ENCODE results near the gene CFAP46. TPM values are rescaled to one million over a fixed set of nuclear protein-coding genes. Genes with fewer than 3 reads are reported as not detected.

The CFAP46 gene
- total and polyA plus RNA-seq, 2 of the 8 experiments (the other 6 are each of a cell fraction or from before 2014, with no cell fraction given): 2.6 to 4.8 TPM

- H3K4me2 ChIP-seq (ENCODE audit: insufficient read depth in 1 of 2, low read depth in 2 of 2, low read length in 2 of 2): no peak overlapping the region
- H3K79me1 ChIP-seq (ENCODE audit: low read depth, low read length): no peaks in the 10 kb centered on the region
- H3K23me2 ChIP-seq (ENCODE audit: low read depth, low read length): no peaks in the 10 kb centered on the region
- no peak overlapping the region for H2AFZ ChIP-seq (ENCODE audit: low read length)
- H4K8ac ChIP-seq (ENCODE audit: extremely low read depth, insufficient read depth, low read length): no peak overlapping the region; the same call in 1 of the 2 replicates
- H3K36me3 ChIP-seq (ENCODE audit: control insufficient read depth in 2 of 4, insufficient read depth in 4 of 4, low read length in 3 of 4): no peaks in the 10 kb centered on the region
- H4K20me1 ChIP-seq (replicated peaks in 1 of 2; ENCODE audit: control insufficient read depth in 1 of 2, insufficient read depth in 2 of 2, low read length in 2 of 2): peaks cover 0 to 6% of the 10 kb centered on the region in 2 experiments
- H3K4me1 ChIP-seq (replicated peaks in 1 of 4; ENCODE audit: control insufficient read depth in 3 of 4, insufficient read depth in 4 of 4, low read length in 3 of 4): peaks cover 0 to 7% (median 3%) of the 10 kb centered on the region in 4 experiments; a peak in 6 of 7 replicates
- no peaks in the 10 kb centered on the region for H3K79me2 ChIP-seq (ENCODE audit: control insufficient read depth in 1 of 2, insufficient read depth in 2 of 2, low read length in 2 of 2)
- H3K9me3 ChIP-seq (ENCODE audit: insufficient read depth in 2 of 2, low read depth in 1 of 2, low read length in 1 of 2): peaks cover 0 to 3% of the 10 kb centered on the region in 2 experiments; a peak in 1 of 4 replicates
- CTCF ChIA-PET (ENCODE audit: partially characterized antibody): interaction anchor here (0.8 to 1.9 kb wide), 4 partner anchors 24 to 145 kb away, joined by 3 to 6 read pairs (median 3); no protein-coding TSS in a partner anchor
- POLR2A ChIA-PET (ENCODE audit: partially characterized antibody): no interaction called here
- WGBS, 2 experiments (ENCODE audit: extremely low coverage in 1 of 2, insufficient coverage in 1 of 2, insufficient read length in 1 of 2, insufficient replicate concordance in 2 of 2, low coverage in 1 of 2, low lambda C conversion rate in 2 of 2, missing lambda C conversion rate in 1 of 2): 91% methylated on average over 42 of the region's 45 CpGs; no CpG with 5 or more reads in 1 of the 2 experiments
- H3K14ac ChIP-seq (ENCODE audit: insufficient read length): no peak overlapping the region
- H2BK15ac ChIP-seq (ENCODE audit: low read length): no peak overlapping the region
- H3K23ac ChIP-seq (ENCODE audit: insufficient read length): no peak overlapping the region
- no peak overlapping the region for H3K56ac ChIP-seq (replicated peaks; ENCODE audit: insufficient read length, low read depth, low read length)
- H2AK5ac ChIP-seq (ENCODE audit: low read depth, low read length): no peak overlapping the region
- no peak overlapping the region for H3K4ac ChIP-seq (replicated peaks; ENCODE audit: insufficient read length, low read depth, low read length)
- FAIRE-seq: no peak
- no peak overlapping the region for H2BK20ac ChIP-seq (ENCODE audit: low read length)
- H3K18ac ChIP-seq (ENCODE audit: extremely low read depth, low read length): no peak overlapping the region
- no peak for TF ChIP-seq POLR2A (IDR thresholded peaks at IDR 0.05; ENCODE audit: control extremely low read depth in 1 of 2, low read depth in 2 of 2, low read length in 2 of 2)
- no peak for TF ChIP-seq JUN (IDR thresholded peaks at IDR 0.05; ENCODE audit: low read depth, low read length)
- H3K4me3 ChIP-seq (ENCODE audit: extremely low read depth in 1 of 4, insufficient read depth in 2 of 4, low read depth in 3 of 4, low read length in 4 of 4): no peak overlapping the region
- H2BK12ac ChIP-seq (ENCODE audit: low read depth, low read length): no peak overlapping the region
- no peak overlapping the region for H2BK5ac ChIP-seq (ENCODE audit: low read depth, low read length)
- H4K91ac ChIP-seq (replicated peaks; ENCODE audit: insufficient read length, low read length): no peak overlapping the region
- H3K27me3 ChIP-seq (replicated peaks in 1 of 4; ENCODE audit: control insufficient read depth in 3 of 4, extremely low read depth in 1 of 4, insufficient read depth in 3 of 4, low read length in 3 of 4): no peaks in the 10 kb centered on the region
- H3K9ac ChIP-seq (replicated peaks in 1 of 4; ENCODE audit: extremely low read depth in 1 of 4, low read depth in 3 of 4, low read length in 3 of 4): no peak overlapping the region
- H2BK120ac ChIP-seq (replicated peaks; ENCODE audit: low read depth, low read length): no peak overlapping the region
- H3K27ac ChIP-seq (ENCODE audit: low read depth, low read length): no peak overlapping the region
- no peak overlapping the region for H4K5ac ChIP-seq (ENCODE audit: insufficient read length, low read depth, low read length)
- DNase-seq (ENCODE audit: low read depth in 1 of 2, low spot score in 2 of 2): no peak
Observed at GRCh38 chr10:132770061-132771021, 172.0 kb downstream of the CFAP46 start.
